AG10803 (cell line): ENCODE measurements around the gene PIP5KL1.

Experiments
- DNase-seq: peaks from one replicate; pipeline ENCODE4 v3.0.0; 2010; ENCODE audit warnings: low read depth
- H3K4me3 ChIP-seq: 2 replicates; pipeline ENCODE4 v1.5.1; 2011; ENCODE audit warnings: mild to moderate bottlenecking, low read length, control low read depth
- CTCF ChIP-seq: conservative IDR thresholded peaks from 2 replicates; pipeline ENCODE4 v1.5.1; 2011; ENCODE audit warnings: mild to moderate bottlenecking, low read length, control low read depth, inconsistent platforms

PIP5KL1 gene

GRCh38 chr9:127976498-127976897, 45.9 kb upstream of the PIP5KL1 start:
- H3K4me3 ChIP-seq, result no peak overlapping the region
- TF ChIP-seq CTCF, result no peak
- DNase-seq, result no peak

- H3K4me3 ChIP-seq, result no peak overlapping the region
- no peak for TF ChIP-seq CTCF
- DNase-seq, result peak; percentile 46
Measured at GRCh38 chr9:127975376-127976315, 45.1 kb upstream of the PIP5KL1 start.

- no peak for TF ChIP-seq CTCF
- H3K4me3 ChIP-seq, result peak overlapping the region; percentile 28
- DNase-seq, result peak; percentile 80
Measured at GRCh38 chr9:127974769-127975261, 44.2 kb upstream of the PIP5KL1 start.

GRCh38 chr9:127974001-127974768, 43.6 kb upstream of the PIP5KL1 start:
- no peak for DNase-seq
- TF ChIP-seq CTCF, result no peak
- peak overlapping the region; percentile 28 for H3K4me3 ChIP-seq

GRCh38 chr9:127973169-127974000, 42.8 kb upstream of the PIP5KL1 start:
- H3K4me3 ChIP-seq, result no peak overlapping the region
- no peak for TF ChIP-seq CTCF
- no peak for DNase-seq

- no peak for DNase-seq
- TF ChIP-seq CTCF, result no peak
- no peak overlapping the region for H3K4me3 ChIP-seq
Measured at GRCh38 chr9:127972236-127972871, 41.8 kb upstream of the PIP5KL1 start.
